Activated T-helper 2 cell treated with anti-CD3 and anti-CD28 coated beads, Interferon-gamma antibody, Interleukin-2, Interleukin-4, amounts not matched to agents 10 μg/mL and 5 μg/mL and 100 μg/mL, durations not matched to agents 14 hours and 24 hours and 36 hours (primary cell): ENCODE measurements around the gene IL25. TPM values are rescaled to one million over a fixed set of nuclear protein-coding genes. Genes with fewer than 3 reads are reported as not detected.
"Not testable (repeated sequence)": the region's sequence is repeated elsewhere in the genome, so short reads cannot be mapped to it uniquely, and the experiment has no call there.

Experiments
- DNase-seq: peaks from one replicate; pipeline ENCODE4 v3.0.0; 2021; ENCODE audit warnings: low spot score
- H3K27ac Mint-ChIP-seq: one replicate; pipeline ENCODE4 v1.8.0; 2021; ENCODE audit warnings: mixed read lengths
- H3K27me3 Mint-ChIP-seq: one replicate; pipeline ENCODE4 v1.8.0; 2021; ENCODE audit warnings: low read depth, mixed read lengths
- H3K36me3 Mint-ChIP-seq: one replicate; pipeline ENCODE4 v1.8.0; 2021; ENCODE audit warnings: low read depth, mixed read lengths
- H3K4me1 Mint-ChIP-seq: one replicate; pipeline ENCODE4 v1.8.0; 2021; ENCODE audit warnings: low read depth, mixed read lengths
- H3K4me3 Mint-ChIP-seq: one replicate; pipeline ENCODE4 v1.8.0; 2021; ENCODE audit warnings: low read depth, mild to moderate bottlenecking, moderate library complexity, mixed read lengths
- H3K9me3 Mint-ChIP-seq: one replicate; pipeline ENCODE4 v1.8.0; 2021; ENCODE audit warnings: mixed read lengths
- intact Hi-C: fragments of 100-400 bp; cut with micrococcal nuclease; formaldehyde crosslinking; loops from one replicate; pipeline ENCODE4 v1.15.1; 2023
- total RNA-seq: library from RNA; stranded (reverse); gene quantifications from 2 replicates; pipeline ENCODE4 v1.2.3, GENCODE V29; 2022

Gene IL25
- total RNA-seq, 1 donor from 2014 or later: not detected

DNA sequence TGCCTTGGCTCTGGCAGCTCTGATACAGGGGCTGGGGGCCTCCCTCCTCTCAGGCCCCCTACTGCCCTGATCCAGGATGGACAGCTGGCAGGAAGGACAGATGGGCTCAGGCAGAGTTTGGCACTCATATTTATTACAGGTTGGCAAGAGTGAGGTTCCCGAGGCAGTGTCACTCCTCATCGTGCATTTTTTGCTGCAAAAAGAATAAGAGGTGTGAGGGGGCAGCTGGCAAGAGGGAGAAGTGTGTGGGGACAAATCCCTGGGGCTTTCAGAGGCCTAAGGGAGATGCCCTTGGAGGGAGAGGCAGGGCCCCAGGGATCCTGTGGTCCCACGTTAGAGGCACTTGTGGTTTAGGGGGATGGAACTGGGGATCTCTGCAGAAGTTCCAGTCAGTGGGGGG is 9.3 kb downstream of the IL25 start:
- Mint-ChIP-seq H3K9me3 (no peaks in the 10 kb centered on the region), H3K27ac (no peak overlapping the region), H3K4me1 (no peaks in the 10 kb centered on the region), H3K36me3 (no peaks in the 10 kb centered on the region), H3K4me3 (no peak overlapping the region), H3K27me3 (no peaks in the 10 kb centered on the region)
- intact Hi-C loops: loop anchor here (2.0 kb wide), 1 partner anchor 117 kb away; no protein-coding TSS in a partner anchor
- no peak for DNase-seq

DNA sequence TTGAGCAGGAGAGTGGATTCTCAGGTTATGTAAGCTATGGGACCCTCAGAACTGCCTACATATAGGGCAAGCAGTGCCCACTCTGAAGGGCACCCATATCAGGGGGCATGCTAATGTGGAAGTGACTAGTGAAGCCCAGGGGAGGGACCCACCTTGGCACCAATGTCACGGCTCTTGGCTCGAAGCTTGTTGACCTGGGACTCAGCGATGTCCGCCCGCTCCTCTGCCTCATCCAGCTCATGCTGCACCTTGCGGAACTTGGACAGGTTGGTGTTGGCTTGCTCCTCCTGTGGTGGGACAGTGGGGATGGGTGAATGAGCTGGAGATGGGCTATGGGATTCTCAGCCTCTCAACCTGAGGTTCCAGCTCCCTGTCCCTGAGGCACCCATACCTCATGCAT is 9.7 kb downstream of the IL25 start:
- DNase-seq: no peak
- Mint-ChIP-seq H3K27me3 (no peaks in the 10 kb centered on the region), H3K36me3 (no peaks in the 10 kb centered on the region), H3K4me1 (no peaks in the 10 kb centered on the region), H3K9me3 (no peaks in the 10 kb centered on the region), H3K4me3 (no peak overlapping the region), H3K27ac (no peak overlapping the region)
- intact Hi-C loops: no loop called here

DNA sequence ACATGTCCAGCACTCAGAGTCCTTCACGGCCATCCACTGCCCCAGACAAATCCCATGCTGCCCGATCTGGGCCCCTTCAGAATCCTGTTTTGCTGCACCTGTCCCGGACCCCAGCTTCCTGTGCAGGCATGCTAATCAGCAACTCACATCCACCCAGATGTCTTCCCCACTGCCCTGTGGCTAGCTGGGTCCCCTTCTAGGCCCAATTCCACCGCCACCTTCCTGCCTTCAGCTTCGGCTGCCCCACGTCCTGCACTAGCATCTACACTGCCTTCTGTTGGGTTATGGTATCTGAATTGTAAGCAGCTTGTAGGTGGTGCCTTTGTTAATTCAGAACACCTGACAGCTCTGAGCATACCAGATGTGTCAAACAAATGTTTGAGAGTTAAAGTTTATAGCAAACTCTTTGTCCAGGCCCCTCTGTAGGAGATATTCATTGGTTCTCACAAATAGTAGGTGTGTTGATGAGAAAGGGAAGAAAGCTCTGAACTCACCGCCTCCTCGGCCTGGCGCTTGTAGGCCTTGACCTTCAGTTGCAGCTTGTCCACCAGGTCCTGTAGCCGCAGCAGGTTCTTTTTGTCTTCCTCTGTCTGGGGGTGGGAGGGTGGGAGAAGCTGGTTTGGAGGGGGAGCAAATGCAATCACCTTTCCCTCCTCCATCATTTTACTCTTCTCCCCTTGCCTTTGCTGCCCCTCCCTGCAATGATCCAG is 10.3 kb downstream of the IL25 start:
- no peaks in the 10 kb centered on the region for H3K36me3 Mint-ChIP-seq
- no peaks in the 10 kb centered on the region for H3K27me3 Mint-ChIP-seq
- H3K4me1 Mint-ChIP-seq: no peaks in the 10 kb centered on the region
- no peak overlapping the region for H3K4me3 Mint-ChIP-seq
- no peak overlapping the region for H3K27ac Mint-ChIP-seq
- no peaks in the 10 kb centered on the region for H3K9me3 Mint-ChIP-seq
- intact Hi-C loops: no loop called here
- no peak for DNase-seq

DNA sequence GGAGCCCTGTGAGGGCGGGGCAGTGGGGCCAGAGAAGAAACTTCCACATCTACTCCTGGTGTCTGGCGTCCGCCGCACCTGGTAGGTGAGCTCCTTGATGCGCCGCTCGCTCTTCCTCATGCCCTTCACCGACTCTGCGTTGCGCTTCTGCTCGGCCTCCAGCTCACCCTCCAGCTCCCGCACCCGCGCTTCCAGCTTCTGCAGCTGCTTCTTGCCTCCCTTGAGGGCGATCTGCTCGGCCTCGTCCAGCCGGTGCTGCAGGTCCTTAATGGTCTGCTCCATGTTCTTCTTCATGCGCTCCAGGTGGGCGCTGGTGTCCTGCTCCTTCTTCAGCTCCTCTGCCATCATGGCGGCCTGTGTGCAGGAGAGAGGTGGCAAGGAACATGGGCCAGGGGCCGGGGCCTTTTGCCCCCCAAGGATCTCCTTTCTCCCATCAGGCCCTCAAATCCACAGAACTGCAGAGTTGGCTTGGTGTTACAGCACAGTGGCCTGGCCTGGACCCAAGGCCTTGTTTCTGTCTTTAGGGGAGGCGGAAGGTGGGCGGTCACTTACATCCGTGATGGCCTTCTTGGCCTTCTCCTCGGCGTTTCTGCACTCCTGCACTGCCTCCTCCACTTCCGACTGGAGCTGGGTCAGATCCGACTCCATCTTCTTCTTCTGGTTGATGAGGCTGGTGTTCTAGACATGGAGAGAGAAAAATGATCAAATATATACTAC is 11.9 kb downstream of the IL25 start:
- intact Hi-C loops: no loop called here
- Mint-ChIP-seq H3K4me3 (no peak overlapping the region), H3K27ac (no peak overlapping the region), H3K4me1 (no peaks in the 10 kb centered on the region), H3K27me3 (no peaks in the 10 kb centered on the region), H3K36me3 (no peaks in the 10 kb centered on the region), H3K9me3 (no peaks in the 10 kb centered on the region)
- DNase-seq: no peak

DNA sequence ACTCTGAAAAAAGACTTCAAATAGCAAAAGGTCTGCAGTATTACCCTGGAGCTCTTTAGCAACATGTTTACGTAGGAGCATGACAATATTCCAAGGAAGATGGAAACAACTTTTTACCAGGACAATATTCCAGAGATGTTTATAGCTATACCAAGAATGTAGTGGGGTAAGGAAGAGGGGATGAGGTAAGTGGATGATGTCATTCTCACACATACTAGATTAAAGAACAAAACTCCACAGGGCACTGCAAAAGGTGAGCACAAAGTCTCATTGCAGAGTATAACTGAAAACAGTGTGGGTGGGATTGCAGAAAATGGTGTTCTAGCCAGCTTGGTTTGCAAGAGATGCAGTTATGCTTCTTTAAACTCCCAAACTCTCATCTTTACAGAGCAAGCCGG is 12.6 kb downstream of the IL25 start:
- no peaks in the 10 kb centered on the region for H3K4me1 Mint-ChIP-seq
- no peaks in the 10 kb centered on the region for H3K27me3 Mint-ChIP-seq

DNA sequence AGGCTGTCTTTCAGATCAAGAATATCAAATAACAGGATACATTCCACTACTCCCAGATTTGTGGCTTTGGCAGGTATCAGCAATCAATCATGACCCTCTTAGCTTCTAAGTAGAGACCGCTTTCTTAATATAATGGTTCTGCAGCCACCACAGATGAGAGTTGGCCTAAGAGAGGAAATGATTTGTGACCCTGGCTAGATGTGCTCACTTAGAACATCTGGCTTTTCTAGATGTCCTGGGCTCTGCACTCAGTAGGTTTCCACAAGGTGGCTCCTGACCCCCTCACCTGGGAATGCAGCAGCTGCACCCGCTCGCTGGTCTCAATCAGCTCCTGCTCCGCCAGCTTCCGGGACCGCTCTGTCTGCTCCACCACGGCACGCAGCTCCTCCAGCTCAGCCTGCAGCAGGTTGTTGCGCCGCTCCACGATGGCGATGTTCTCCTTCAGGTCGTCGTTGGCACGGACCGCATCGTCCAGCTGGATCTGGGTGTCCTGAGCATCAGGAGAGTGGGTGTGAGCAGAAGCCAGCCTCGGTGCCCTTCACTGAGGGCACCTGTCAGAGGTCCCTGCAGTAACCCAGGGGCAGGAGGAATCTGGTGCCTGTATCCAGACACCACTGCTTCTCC is 13.1 kb downstream of the IL25 start:
- no peak for DNase-seq
- Mint-ChIP-seq H3K36me3 (no peaks in the 10 kb centered on the region), H3K4me1 (no peaks in the 10 kb centered on the region), H3K27ac (no peak overlapping the region), H3K27me3 (no peaks in the 10 kb centered on the region), H3K4me3 (no peak overlapping the region), H3K9me3 (no peaks in the 10 kb centered on the region)
- intact Hi-C loops: no loop called here

More for the DNA sequence above, 12.6 kb downstream of the IL25 start:
- Mint-ChIP-seq H3K4me3 (no peak overlapping the region), H3K36me3 (no peaks in the 10 kb centered on the region), H3K9me3 (no peaks in the 10 kb centered on the region), H3K27ac (no peak overlapping the region)
- intact Hi-C loops: no loop called here
- no peak for DNase-seq

DNA sequence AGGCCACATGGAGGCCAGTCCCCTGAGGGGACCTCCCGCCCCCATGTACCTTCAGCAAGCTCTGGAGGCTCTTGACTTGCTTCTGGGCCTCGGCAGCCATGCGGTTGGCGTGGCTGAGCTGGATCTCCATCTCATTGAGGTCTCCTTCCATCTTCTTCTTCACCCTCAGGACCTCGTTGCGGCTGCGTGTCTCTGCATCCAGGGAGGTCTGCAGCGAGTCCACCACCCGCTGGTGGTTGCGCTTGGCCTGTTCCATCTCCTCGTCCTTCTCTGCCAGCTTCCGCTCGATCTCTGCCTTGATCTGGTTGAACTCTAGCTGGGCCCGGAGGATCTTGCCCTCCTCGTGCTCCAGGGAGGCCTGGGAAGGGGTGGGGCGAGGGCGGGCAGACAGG is 13.7 kb downstream of the IL25 start:
- H3K27me3 Mint-ChIP-seq, H3K4me1 Mint-ChIP-seq, H3K27ac Mint-ChIP-seq, H3K36me3 Mint-ChIP-seq, intact Hi-C loops, H3K4me3 Mint-ChIP-seq, H3K9me3 Mint-ChIP-seq, DNase-seq: not testable (repeated sequence)

DNA sequence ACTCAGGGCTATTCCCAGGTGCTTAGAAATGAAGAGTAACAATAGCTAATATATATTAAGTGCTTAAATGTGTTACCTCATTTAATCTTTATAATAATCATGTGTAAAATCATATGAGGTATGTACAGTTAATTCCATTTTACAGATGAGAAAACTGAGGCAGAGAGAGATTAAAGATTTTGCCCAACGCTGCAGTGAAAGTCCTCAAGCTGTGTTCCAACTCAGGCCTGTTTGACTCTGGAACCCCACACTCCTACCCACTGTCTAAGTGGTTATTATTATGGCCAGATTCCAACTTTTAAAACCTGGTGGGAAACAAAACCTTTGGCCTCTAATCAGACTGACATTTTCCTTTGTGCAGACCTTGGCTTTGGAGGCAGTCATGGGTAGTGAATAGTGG is 14.4 kb downstream of the IL25 start:
- DNase-seq: no peak
- no peaks in the 10 kb centered on the region for H3K36me3 Mint-ChIP-seq
- H3K4me1 Mint-ChIP-seq: no peaks in the 10 kb centered on the region

DNA sequence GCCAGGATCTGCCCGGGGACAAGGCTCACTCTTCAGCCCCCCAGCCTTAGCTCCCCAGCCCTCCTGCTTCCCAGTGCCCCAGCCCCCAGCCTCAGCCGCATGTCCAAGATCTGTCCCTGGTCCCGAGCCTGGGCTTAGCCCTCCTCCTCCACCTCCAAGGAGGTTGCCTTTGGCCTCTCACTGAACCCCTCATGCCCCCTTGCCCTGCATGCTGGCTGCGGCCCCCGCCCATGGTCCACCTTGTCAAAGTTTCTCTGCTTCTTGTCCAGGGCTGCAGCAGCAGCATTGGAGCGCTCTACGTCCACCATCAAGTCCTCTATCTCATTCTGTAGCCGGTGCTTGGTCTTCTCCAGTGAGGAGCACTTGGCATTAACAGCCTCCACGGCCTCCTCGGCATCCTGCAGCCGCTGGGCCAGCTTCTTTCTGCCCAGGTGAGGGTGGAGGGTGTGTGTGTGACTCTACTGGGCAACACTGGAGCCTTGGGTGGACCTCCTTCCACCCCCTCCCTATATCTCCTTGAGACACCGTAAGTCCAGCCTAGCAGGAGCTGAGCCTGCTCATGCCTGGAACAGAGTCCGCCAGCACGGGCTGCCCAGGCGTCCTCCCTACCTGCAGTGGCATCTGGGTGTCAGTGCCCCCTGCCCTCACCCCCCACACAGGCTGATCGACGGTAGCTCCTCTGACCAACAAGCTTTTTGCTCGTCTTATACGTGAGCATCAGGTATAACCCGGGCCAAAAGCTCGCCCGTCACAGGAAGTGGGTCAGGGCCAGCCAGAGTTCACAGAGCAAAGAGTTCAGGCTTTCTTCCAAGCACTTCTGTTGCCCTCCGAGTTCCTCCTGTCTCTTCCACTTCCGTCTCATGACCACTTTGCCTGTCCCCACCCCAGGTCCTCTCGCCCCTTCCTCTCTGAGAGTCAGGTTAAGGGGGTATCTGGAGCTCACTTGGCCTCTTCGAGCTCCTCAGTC is 15.6 kb downstream of the IL25 start:
- no peaks in the 10 kb centered on the region for H3K36me3 Mint-ChIP-seq
- intact Hi-C loops: no loop called here

More for the DNA sequence above, 14.4 kb downstream of the IL25 start:
- Mint-ChIP-seq H3K9me3 (no peaks in the 10 kb centered on the region), H3K27ac (no peak overlapping the region), H3K4me3 (no peak overlapping the region), H3K27me3 (no peaks in the 10 kb centered on the region)
- intact Hi-C loops: no loop called here

DNA sequence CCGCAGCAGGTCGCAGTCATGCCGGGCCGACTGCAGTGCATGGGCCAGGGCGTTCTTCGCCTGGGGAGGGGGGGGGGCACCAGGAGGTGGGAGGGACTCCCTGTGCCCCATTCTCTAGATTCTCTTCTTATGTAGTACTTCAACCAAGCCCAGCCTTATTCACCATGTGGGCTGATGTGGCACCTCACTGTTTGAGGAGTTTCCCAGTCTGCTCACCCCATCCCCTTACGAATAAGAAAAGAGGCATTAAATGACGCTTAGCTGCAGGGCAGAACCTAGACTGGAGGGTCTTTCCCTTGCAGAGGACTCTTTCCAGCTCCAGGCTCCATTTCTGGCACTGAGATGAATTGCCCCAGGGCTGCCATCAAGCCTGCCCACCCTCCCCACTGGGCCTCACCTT is 16.4 kb downstream of the IL25 start:
- intact Hi-C loops: no loop called here
- Mint-ChIP-seq H3K4me1 (no peaks in the 10 kb centered on the region), H3K27ac (no peak overlapping the region), H3K36me3 (no peaks in the 10 kb centered on the region), H3K9me3 (no peaks in the 10 kb centered on the region), H3K4me3 (no peak overlapping the region), H3K27me3 (peaks cover 2% of the 10 kb centered on the region)
- DNase-seq: no peak

More for the DNA sequence above, 15.6 kb downstream of the IL25 start:
- Mint-ChIP-seq H3K27me3 (peaks cover 2% of the 10 kb centered on the region), H3K4me3 (no peak overlapping the region), H3K9me3 (no peaks in the 10 kb centered on the region), H3K27ac (no peak overlapping the region), H3K4me1 (no peaks in the 10 kb centered on the region)
- DNase-seq: no peak

DNA sequence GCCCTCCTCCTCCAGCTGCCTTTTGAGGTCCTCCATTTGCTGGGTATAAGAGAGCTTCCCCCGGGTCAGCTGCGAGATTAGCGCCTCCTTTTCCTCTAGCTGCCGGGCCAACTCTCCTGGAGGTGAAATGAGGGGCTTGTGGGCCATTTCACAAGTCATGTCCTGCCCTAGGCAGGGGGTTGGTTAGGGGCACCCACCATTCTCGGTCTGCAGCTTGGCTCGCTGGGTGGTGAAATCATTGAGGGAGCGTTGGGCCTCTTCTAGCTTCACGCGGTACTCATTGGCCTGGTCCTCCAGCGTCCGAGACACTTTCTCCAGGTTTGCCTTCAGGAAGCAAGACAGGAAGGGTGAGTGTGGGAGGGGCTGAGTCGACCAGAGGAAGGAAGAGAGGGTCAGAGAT is 16.8 kb downstream of the IL25 start:
- Mint-ChIP-seq H3K27me3 (peaks cover 2% of the 10 kb centered on the region), H3K27ac (no peak overlapping the region), H3K9me3 (no peaks in the 10 kb centered on the region), H3K4me1 (no peaks in the 10 kb centered on the region), H3K36me3 (no peaks in the 10 kb centered on the region), H3K4me3 (no peak overlapping the region)
- intact Hi-C loops: no loop called here
- no peak for DNase-seq

DNA sequence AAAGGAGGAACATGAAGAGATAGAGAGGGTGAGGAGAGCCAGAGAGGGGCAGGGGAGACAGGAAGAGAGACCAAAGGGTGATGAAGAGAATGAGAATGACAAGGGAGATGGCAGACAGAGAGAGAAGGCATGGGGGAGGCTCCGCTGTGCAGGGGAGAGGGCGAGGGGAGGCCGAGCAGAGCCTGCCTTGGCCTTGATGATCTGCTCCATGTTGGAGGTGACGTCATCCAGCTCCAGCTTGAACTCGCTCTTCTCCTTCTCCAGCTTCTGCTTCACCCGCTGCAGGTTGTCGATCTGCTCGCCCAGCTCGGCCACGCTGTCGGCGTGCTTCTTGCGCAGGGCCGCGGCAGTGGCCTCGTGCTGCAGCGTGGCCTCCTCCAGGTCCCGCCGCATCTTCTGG is 17.3 kb downstream of the IL25 start:
- H3K9me3 Mint-ChIP-seq, intact Hi-C loops, H3K27ac Mint-ChIP-seq, DNase-seq, H3K27me3 Mint-ChIP-seq, H3K4me1 Mint-ChIP-seq, H3K4me3 Mint-ChIP-seq, H3K36me3 Mint-ChIP-seq: not testable (repeated sequence)
